ENCODE measurements around the gene FOXL3. TPM values are rescaled to one million over a fixed set of nuclear protein-coding genes. Genes with fewer than 3 reads are reported as not detected.

FOXL3 gene
- total RNA-seq, 1 experiment from 2014 or later: not detected

GRCh38 chr7:251005-251404, 39.0 kb upstream of the FOXL3 start:
- Mint-ChIP-seq H3K27ac (ENCODE audit: low read depth, unreplicated experiment) (no peak overlapping the region), H3K4me1 (ENCODE audit: insufficient read depth, unreplicated experiment) (no peaks in the 10 kb centered on the region), H3K9me3 (ENCODE audit: unreplicated experiment) (no peaks in the 10 kb centered on the region), H3K4me3 (ENCODE audit: unreplicated experiment) (no peak overlapping the region), H3K36me3 (ENCODE audit: insufficient read depth, unreplicated experiment) (peaks cover 30% of the 10 kb centered on the region), H3K27me3 (ENCODE audit: insufficient read depth, unreplicated experiment) (no peaks in the 10 kb centered on the region)
- no peak for TF ChIP-seq CTCF (IDR thresholded peaks at IDR 0.05; ENCODE audit: unreplicated experiment)
- intact Hi-C loops (cut with micrococcal nuclease): no loop called here
- ChIA-PET POLR2A (no interaction called here), CTCF (interaction anchor here (3.2 kb wide), 1 partner anchor 16 kb away, joined by 11 read pairs; no protein-coding TSS in a partner anchor)
- BruUV-seq (replicated peaks): no TSS peak
- DNase-seq (ENCODE audit: unreplicated experiment): no peak

GRCh38 chr7:251446-252175, 38.4 kb upstream of the FOXL3 start:
- H3K27me3 Mint-ChIP-seq (ENCODE audit: insufficient read depth, unreplicated experiment): no peaks in the 10 kb centered on the region
- BruUV-seq (replicated peaks): no TSS peak
- no peak overlapping the region for H3K27ac Mint-ChIP-seq (ENCODE audit: low read depth, unreplicated experiment)
- H3K36me3 Mint-ChIP-seq (ENCODE audit: insufficient read depth, unreplicated experiment): peaks cover 32% of the 10 kb centered on the region
- H3K9me3 Mint-ChIP-seq (ENCODE audit: unreplicated experiment): no peaks in the 10 kb centered on the region
- intact Hi-C loops (cut with micrococcal nuclease): no loop called here
- ChIA-PET CTCF (no interaction called here), POLR2A (no interaction called here)
- H3K4me1 Mint-ChIP-seq (ENCODE audit: insufficient read depth, unreplicated experiment): no peaks in the 10 kb centered on the region
- TF ChIP-seq CTCF (IDR thresholded peaks at IDR 0.05; ENCODE audit: unreplicated experiment): no peak
- DNase-seq (ENCODE audit: unreplicated experiment): no peak
- H3K4me3 Mint-ChIP-seq (ENCODE audit: unreplicated experiment): no peak overlapping the region

- TF ChIP-seq CTCF (IDR thresholded peaks at IDR 0.05; ENCODE audit: unreplicated experiment): no peak
- DNase-seq (ENCODE audit: unreplicated experiment): no peak
- Mint-ChIP-seq H3K4me3 (ENCODE audit: unreplicated experiment) (no peak overlapping the region), H3K27ac (ENCODE audit: low read depth, unreplicated experiment) (no peak overlapping the region), H3K36me3 (ENCODE audit: insufficient read depth, unreplicated experiment) (peaks cover 36% of the 10 kb centered on the region), H3K9me3 (ENCODE audit: unreplicated experiment) (no peaks in the 10 kb centered on the region), H3K4me1 (ENCODE audit: insufficient read depth, unreplicated experiment) (no peaks in the 10 kb centered on the region), H3K27me3 (ENCODE audit: insufficient read depth, unreplicated experiment) (no peaks in the 10 kb centered on the region)
- intact Hi-C loops (cut with micrococcal nuclease): no loop called here
- BruUV-seq (replicated peaks): no TSS peak
- ChIA-PET POLR2A (no interaction called here), CTCF (interaction anchor here (0.6 kb wide), 1 partner anchor 531 kb away, joined by 4 read pairs; no protein-coding TSS in a partner anchor)
These were observed 37.6 kb upstream of the FOXL3 start for GRCh38 chr7:252216-252965.

- Mint-ChIP-seq H3K9me3 (ENCODE audit: unreplicated experiment) (no peaks in the 10 kb centered on the region), H3K27me3 (ENCODE audit: insufficient read depth, unreplicated experiment) (no peaks in the 10 kb centered on the region), H3K36me3 (ENCODE audit: insufficient read depth, unreplicated experiment) (peaks cover 40% of the 10 kb centered on the region), H3K4me1 (ENCODE audit: insufficient read depth, unreplicated experiment) (no peaks in the 10 kb centered on the region), H3K27ac (ENCODE audit: low read depth, unreplicated experiment) (no peak overlapping the region), H3K4me3 (ENCODE audit: unreplicated experiment) (no peak overlapping the region)
- no peak for TF ChIP-seq CTCF (IDR thresholded peaks at IDR 0.05; ENCODE audit: unreplicated experiment)
- no TSS peak for BruUV-seq (replicated peaks)
- DNase-seq (ENCODE audit: unreplicated experiment): no peak
- ChIA-PET POLR2A (no interaction called here), CTCF (no interaction called here)
- intact Hi-C loops (cut with micrococcal nuclease): no loop called here
These were observed 37.0 kb upstream of the FOXL3 start for GRCh38 chr7:252981-253380.
